ENCODE results near the gene KCTD12. TPM values are rescaled to one million over a fixed set of nuclear protein-coding genes. Genes with fewer than 3 reads are reported as not detected.

The KCTD12 gene
- total RNA-seq, 1 donor from 2014 or later: 15.3 TPM

- Histone ChIP-seq H3K27me3 (ENCODE audit: control insufficient read depth, insufficient read depth, low read length) (no peaks in the 10 kb centered on the region), H3K4me3 (ENCODE audit: low read depth, low read length) (no peak overlapping the region), H3K36me3 (ENCODE audit: control insufficient read depth, insufficient read depth, low read length) (no peaks in the 10 kb centered on the region)
- DNase-seq (ENCODE audit: low read depth) (no peak), FAIRE-seq (no peak)
- no peak for TF ChIP-seq CTCF (IDR thresholded peaks at IDR 0.05; ENCODE audit: insufficient read depth, low read length, severe bottlenecking)
Measured at GRCh38 chr13:76865109-76865508, 21.1 kb downstream of the KCTD12 start.

- DNase-seq (ENCODE audit: low read depth): no peak
- Histone ChIP-seq H3K27me3 (ENCODE audit: control insufficient read depth, insufficient read depth, low read length) (no peaks in the 10 kb centered on the region), H3K4me3 (ENCODE audit: low read depth, low read length) (no peak overlapping the region), H3K36me3 (ENCODE audit: control insufficient read depth, insufficient read depth, low read length) (no peaks in the 10 kb centered on the region)
- no peak for TF ChIP-seq CTCF (IDR thresholded peaks at IDR 0.05; ENCODE audit: insufficient read depth, low read length, severe bottlenecking)
- no peak for FAIRE-seq
Measured at GRCh38 chr13:76864259-76864658, 21.9 kb downstream of the KCTD12 start.

GRCh38 chr13:76863022-76863421 lies 23.2 kb downstream of the KCTD12 start:
- no peak for TF ChIP-seq CTCF (IDR thresholded peaks at IDR 0.05; ENCODE audit: insufficient read depth, low read length, severe bottlenecking)
- DNase-seq (ENCODE audit: low read depth) (no peak), FAIRE-seq (no peak)
- Histone ChIP-seq H3K4me3 (ENCODE audit: low read depth, low read length) (no peak overlapping the region), H3K36me3 (ENCODE audit: control insufficient read depth, insufficient read depth, low read length) (no peaks in the 10 kb centered on the region), H3K27me3 (ENCODE audit: control insufficient read depth, insufficient read depth, low read length) (no peaks in the 10 kb centered on the region)

- FAIRE-seq (peak; percentile 13), DNase-seq (ENCODE audit: low read depth) (no peak)
- Histone ChIP-seq H3K4me3 (ENCODE audit: low read depth, low read length) (no peak overlapping the region), H3K27me3 (ENCODE audit: control insufficient read depth, insufficient read depth, low read length) (no peaks in the 10 kb centered on the region), H3K36me3 (ENCODE audit: control insufficient read depth, insufficient read depth, low read length) (no peaks in the 10 kb centered on the region)
- no peak for TF ChIP-seq CTCF (IDR thresholded peaks at IDR 0.05; ENCODE audit: insufficient read depth, low read length, severe bottlenecking)
Measured at GRCh38 chr13:76861859-76862258, 24.3 kb downstream of the KCTD12 start.

GRCh38 chr13:76860706-76861105 lies 25.5 kb downstream of the KCTD12 start:
- no peaks in the 10 kb centered on the region for H3K36me3 ChIP-seq (ENCODE audit: control insufficient read depth, insufficient read depth, low read length)
- DNase-seq (ENCODE audit: low read depth): no peak
- no peak overlapping the region for H3K4me3 ChIP-seq (ENCODE audit: low read depth, low read length)
- no peak for TF ChIP-seq CTCF (IDR thresholded peaks at IDR 0.05; ENCODE audit: insufficient read depth, low read length, severe bottlenecking)
- FAIRE-seq: no peak
- H3K27me3 ChIP-seq (ENCODE audit: control insufficient read depth, insufficient read depth, low read length): no peaks in the 10 kb centered on the region

- H3K4me3 ChIP-seq (ENCODE audit: low read depth, low read length): no peak overlapping the region
- FAIRE-seq (no peak), DNase-seq (ENCODE audit: low read depth) (peak; percentile 68)
Measured at GRCh38 chr13:76854894-76855293, 31.3 kb downstream of the KCTD12 start.

More at GRCh38 chr13:76854894-76855293, 31.3 kb downstream of the KCTD12 start:
- Histone ChIP-seq H3K36me3 (ENCODE audit: control insufficient read depth, insufficient read depth, low read length) (no peaks in the 10 kb centered on the region), H3K27me3 (ENCODE audit: control insufficient read depth, insufficient read depth, low read length) (no peaks in the 10 kb centered on the region)
- no peak for TF ChIP-seq CTCF (IDR thresholded peaks at IDR 0.05; ENCODE audit: insufficient read depth, low read length, severe bottlenecking)
